SKM-1 (cell line): ENCODE results near the gene OVOL1.
A peak's percentile ranks its signal among the peaks of the same experiment; 100 is the strongest.

Experiments
- DNase-seq: peaks from one replicate; lab custom pipeline; 2025; ENCODE audit not compliant: unreplicated experiment; lab: John Stamatoyannopoulos, UW

OVOL1 gene

DNA sequence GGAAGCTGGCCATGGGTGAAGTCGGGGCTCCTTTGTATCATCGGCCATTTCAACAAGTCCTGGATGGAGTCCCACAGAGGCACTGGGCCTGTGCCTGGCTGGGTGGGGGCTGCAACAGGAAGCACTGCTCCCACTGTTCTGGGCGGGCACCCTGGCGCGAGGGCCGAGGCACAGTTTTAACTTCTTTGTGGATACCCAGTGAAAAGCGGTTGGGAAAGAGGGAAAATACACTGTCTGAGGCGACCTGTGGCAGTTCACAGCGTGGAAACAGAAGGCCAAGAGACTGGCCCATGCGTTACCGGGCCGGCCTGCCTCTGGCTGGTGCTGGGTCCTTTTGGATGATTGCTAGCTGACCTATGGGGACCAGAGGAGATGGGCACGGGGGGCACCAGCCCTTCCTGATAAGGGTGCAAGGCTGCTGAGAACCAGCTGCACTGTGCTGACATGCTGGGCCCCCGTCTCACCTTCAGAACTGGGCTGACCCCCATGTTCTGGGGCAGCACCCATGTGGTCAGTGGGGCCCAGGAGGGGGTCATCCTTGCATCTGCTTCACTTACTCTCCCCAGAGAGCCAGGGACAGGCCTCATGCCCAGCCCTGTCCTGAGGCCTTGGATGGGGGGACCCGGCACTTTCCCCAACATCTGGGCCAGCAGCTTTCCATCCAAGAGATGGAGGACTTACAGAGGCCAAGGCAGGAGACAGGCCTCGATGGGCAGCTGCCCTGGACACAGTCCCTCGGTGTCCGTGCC lies 4.2 kb downstream of the OVOL1 start:
- no peak for DNase-seq

DNA sequence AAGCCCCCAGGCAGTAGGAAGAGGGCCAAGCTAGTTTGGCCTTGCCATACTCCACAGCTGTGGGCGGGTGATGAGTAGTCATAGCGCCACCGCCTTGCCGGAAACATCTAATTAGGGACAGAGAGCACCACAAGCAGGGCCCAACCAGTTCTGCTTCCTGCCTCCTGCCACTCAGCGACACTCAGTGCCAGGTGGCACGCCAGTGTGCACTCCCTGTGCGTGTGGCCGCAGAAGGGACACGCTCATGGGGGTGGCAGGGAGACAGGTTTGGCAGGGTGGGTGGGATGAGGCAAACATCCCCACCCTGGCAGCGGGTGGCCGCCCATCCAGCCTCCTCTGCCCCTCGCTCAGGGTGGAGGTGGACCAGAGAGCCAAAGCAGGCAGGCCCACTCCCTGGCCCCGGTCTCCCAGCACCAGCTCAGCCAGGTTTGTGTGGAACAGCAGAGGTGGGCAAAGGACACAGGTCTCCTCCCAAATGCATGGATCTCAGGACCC lies 4.9 kb downstream of the OVOL1 start:
- DNase-seq = peak; percentile 28

DNA sequence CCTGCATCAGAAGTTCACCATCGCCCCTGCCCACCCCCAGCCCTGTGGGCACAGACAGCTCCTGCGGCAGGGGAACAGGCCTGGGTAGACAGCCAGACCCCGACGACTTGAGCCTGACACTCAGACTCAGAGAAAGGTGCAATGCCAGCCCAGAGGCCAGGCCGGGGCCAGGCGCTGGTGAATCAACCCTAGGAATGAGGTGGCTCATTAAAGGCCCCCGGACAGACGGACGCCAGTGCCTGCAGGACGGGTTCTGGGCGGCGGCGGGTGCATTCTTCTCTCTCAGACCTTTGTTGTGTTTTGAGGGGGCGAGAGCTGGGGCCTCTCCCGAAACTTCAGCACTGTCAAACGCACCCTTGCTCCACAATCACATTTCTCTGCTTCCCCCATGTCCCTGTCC lies 5.6 kb downstream of the OVOL1 start:
- no peak for DNase-seq

DNA sequence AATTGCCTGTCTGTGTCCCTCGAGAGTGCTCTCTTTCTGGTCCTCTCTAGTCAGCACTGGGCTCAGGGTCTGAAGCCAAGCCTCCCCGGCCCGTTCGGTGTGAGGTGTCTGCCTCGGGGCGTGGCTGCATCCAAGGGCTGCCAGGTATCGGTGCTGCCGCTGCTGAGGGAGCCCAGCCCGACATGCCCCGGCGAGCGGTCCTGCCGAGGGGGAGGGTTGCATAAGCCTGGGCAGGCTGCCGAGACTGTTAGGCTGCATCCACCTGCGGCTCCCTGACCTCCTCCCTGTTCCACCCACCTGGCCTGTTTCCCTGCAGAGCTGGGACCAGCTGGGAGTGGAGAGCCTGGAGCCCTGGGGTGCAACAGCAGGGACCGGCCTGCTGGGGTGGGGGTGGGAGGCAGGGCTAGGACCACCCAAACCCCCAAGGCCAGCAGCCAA lies 6.3 kb downstream of the OVOL1 start:
- DNase-seq = no peak

DNA sequence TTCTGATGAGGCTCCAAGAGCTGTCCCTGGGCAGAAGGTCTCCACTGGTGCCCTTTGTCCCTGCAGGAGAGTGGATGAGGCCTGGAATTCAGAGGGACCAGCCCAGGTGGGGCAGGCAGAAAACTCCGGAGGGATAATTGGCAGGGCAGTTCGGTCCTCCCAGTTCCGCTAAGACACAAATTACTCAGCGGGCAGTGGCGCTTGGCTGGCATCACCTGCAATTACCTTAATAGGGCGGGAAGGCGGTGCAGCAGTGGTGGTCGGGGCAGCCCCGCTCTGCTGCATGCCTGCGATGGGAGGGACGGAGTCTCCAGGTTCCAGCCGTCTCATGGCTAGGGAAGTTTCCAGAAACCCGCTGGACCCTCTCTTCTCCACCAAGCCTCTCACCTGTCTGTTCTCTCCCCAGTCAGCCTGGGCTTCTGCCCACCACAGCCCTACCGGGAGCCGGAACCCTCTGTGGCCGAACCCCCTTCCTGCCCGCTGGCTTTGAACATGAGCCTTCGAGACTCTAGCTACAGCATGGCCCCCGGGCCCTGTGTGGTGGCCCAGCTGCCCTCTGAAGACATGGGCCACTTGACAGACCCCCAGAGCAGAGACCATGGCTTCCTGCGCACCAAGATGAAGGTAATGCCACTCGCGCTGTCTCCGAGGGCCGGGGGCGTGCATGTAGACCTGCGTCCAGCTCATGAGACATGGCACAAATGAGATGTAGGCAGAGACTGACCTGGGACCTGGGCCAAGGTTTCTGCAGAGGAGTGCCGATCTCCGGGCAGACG lies 7.0 kb downstream of the OVOL1 start:
- DNase-seq = no peak

DNA sequence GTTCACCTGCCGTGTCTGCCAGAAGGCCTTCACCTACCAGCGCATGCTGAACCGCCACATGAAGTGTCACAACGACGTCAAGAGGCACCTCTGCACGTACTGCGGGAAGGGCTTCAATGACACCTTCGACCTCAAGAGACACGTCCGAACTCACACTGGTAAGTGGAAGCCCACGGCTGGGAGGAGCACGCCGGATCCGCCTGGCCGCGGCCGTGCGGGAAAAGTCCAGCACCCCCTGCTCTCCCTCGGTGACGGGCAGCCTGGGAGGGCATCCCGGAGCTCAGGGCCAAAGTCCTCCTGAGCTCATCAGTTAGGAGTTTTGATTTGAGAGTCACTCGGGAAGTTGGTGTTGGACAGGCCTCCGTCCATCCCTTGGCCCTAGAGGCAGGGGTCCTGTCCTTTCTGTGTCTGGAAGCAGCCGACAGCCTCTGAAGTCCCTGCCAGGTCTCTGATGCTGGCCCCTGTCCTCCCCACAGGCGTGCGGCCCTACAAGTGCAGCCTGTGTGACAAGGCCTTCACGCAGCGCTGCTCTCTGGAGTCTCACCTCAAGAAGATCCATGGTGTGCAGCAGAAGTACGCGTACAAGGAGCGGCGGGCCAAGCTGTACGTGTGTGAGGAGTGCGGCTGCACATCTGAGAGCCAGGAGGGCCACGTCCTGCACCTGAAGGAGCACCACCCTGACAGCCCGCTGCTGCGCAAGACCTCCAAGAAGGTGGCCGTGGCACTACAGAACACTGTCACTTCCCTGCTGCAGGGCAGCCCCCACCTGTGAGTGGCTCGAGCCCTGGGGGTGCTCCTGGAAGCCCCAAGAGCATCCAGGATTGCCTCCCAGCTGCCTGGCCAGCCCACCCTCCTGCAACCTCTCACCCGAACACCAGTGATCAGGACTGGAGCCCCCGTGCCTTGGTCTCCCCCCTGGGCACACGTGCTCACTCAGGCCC lies 8.0 kb downstream of the OVOL1 start:
- no peak for DNase-seq

DNA sequence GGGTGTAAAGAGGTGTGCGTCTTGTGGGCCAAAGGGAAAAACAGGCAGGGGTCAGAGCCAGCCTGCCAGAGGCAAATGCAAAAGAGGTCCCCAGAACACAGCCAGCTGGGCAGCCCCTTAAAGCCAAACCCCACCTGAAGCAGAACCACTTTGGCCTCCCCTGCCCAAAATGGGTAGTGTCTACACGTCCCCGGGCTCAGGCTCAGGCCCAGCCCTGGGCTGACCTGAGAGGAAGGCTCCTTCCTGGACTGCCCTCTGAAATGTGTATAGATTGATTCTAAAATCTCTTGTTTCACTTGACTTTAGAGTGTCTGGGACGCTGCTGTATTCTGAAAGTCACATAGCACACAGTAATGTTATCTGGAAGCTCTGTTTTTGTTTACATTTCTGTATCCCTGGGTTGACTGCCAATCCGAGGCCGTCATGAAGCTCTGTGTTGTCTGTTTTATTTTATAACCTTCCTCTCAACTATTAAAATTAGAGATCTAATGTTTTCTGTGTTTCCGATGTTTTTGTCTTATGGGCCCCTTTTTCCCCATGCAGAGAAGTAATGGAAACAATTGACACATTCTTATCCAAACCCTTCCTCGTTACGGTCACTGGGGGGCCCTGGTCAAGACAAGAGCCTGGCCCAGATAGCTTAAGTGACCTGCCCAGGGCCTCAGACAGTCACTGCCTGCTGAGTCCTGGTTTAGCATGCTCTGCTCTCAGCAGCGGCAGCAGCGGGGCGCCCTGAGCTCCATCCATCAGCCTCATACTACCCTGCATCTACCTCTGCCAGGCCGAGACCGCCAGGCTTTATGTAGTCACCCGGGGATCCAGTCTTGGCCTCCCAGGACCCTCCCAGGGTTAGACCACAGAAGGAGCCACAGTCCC lies 10.1 kb downstream of the OVOL1 start:
- DNase-seq = no peak

DNA sequence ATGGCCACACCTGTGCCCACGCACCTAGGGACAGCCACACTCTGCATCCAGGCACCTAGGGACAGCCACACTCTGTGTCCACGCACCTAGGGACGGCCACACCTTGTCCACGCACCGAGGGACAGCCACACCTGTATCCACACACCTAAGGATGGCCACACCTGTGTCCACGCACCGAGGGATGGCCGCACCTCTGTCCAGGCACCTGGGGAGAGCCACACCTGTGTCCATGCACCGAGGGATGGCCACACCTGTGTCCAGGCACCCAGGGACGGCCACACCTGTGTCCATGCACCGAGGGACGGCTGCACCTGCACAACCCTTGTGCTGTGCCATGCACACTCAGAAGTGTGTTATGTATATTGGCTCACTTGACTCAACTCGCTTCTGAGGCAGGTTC lies 10.8 kb downstream of the OVOL1 start:
- no peak for DNase-seq

DNA sequence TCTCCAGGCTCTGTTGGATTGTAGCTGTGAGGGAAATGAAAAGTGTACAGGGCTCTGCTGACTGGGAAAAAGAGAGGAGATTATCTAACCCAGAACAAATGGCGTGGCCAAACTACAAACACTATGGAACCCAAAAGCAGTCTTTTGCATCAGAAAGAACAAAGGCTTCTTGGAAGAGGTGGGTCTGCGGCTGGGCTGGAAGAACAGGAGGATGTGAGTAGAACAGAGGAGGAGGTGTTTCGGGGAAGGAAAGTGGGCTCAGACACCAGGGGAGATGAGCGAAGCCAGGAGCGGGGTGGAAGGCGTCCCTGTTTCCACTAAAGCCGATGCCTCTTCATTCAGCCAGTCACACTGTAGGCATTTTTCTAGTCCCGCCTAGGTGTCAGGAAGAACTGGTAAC lies 12.0 kb downstream of the OVOL1 start:
- no peak for DNase-seq

DNA sequence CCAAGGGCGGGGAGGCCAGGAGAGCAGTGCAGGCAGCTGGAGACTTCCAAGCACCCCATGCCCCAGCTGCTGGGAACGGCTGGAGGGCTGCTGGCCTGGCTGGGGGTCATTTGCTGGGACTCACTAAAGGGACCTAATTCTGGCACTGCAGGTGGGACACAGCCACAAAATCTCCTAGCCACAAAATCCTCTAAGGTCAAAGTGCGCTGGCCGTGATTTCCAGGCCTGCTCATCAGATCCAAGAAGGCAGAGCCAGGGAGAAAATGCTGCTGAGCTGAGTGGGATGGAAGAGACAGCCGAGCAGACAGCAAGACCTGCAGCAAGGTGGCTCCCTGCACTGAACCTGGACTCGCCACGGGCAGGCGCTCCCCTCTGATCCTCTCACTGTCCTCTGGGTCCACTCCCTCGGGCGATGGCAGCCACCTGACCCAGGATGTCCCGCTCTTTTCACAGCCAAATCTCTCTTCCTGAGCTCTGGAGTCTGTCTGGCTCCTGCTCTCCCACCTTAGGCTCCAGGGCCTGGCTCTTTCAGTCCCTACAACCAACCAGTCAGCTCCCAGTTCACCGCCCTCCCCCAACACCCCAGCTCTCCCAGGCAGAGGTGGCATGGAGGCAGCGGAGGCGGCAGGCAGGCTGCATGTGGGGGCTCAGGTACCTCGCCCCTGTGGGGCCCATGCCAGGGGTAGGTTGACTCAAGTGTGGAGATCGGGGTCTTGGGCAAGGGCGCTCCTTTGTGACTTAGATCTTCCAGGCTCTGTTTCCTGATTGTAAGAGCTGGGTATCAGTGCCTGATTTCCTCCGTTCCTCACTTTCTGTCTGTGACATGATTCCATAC lies 14.5 kb downstream of the OVOL1 start:
- DNase-seq = no peak

DNA sequence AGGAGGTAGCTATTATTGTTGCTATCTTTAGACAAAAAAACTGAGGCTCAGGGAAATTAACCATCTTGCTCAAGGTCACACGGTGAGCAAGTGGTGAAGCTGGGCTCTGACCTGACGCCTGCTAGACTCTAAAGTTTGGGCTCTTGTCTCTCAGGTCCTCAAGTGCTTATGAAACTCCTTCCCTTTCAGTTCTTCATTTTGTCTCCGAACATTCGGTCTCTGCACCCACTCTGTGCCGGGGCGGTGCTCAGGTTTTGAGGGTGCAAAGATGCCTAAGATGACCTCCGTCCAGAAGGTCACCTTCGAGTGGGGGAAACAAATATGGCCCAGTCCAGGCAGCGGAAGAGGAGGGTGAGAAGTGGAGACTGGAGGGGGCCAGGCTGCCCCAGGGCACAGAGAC lies 16.0 kb downstream of the OVOL1 start:
- no peak for DNase-seq

DNA sequence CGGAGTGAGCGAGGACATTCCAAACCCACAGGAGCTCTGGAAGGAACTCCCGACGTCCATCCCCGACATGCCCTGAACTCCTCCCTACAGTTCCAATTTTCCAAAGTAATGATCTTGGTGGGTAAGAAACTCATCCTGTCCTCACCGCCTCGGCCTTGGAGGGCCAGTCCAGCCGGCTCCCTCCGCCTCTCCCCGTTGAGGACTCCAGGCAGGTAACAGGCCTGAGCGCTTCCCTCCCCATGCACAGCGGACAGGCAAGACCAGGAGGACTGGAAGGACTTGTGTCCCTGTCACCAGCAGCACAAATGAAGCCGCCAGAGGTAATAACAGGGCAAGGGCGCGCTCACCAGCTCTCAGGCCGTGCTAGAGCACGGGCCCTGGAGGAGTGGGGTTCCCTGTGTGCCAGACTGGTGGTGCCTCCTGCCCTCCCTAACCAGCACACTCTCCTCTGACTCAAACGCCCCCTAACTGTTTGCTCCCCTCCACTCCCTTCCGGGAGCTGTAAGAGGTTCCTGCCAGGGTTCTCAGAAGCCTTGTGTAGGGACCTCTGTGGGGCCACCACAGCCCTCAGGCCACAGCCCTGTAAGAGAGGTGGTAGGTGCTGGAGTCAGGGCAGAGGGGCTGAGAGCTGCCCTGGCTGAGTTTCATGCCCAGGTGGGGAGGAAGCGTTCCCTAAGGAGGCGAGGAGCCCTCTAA lies 17.1 kb downstream of the OVOL1 start:
- DNase-seq = no peak

DNA sequence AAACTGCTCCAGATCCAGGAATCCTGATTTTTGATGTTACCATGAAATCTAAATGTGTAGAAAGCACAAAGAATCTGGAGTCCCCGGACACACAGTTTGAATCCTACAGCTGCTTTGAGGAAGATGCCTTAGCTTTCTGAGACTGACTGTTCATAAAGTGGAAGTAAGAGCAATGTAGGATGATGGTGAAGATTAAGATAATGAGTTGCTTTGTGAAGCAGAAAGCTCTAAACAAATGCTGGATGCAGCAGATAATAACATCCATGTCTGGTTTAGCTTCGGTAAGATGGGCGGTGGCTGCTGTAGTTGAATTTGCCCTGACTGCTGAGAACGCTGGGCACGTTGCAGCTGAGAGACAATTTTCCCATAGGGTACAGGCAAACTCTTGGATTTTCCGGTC lies 20.1 kb downstream of the OVOL1 start:
- no peak for DNase-seq

DNA sequence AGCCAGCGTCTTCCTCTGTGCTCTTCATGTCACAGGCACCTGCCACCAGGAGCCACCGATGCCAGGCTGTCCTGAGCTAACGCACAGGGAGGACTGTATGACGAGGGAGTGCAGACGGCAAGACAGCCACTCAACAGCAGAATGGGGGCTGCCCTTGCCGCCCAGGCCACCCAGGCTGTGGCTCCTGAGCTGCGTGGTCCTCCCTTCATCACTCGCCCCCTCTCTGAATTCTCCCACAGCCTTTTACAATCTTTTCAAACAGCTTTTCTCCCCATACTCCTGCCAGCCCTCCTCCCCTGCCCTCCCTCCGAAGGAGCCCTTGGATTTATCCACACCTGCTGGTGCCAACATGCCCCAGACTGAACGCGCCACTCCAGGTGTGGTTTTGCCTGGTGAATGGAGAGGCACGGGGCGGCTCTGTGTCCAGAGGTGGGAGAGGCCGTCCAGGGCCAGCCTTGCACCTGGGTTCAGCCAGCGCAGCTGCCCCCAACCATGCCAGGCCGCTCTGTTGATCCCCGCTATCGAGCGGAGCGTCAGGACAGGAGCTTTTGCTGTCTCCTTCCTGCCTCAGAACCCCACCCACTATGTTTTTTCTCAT lies 22.0 kb downstream of the OVOL1 start:
- no peak for DNase-seq

DNA sequence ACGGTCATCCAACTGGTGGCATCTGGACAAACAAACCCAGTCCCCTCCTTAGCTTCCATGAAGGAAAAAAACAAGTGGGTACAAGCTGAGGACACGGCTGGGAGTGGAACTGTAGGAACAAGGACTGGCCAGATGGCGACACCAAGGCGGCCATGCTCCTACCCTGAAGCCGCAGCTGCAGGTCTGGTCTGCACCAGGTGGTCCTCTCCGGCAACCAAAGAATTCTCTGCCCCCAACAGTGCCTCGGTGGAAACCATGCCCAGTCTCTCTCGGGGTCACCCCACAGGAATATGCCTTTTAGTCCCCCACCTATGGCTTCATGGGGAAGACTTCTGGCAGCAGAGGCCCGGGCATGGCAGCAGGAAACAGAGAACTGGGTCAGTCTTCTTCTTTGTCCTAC lies 22.6 kb downstream of the OVOL1 start:
- no peak for DNase-seq

DNA sequence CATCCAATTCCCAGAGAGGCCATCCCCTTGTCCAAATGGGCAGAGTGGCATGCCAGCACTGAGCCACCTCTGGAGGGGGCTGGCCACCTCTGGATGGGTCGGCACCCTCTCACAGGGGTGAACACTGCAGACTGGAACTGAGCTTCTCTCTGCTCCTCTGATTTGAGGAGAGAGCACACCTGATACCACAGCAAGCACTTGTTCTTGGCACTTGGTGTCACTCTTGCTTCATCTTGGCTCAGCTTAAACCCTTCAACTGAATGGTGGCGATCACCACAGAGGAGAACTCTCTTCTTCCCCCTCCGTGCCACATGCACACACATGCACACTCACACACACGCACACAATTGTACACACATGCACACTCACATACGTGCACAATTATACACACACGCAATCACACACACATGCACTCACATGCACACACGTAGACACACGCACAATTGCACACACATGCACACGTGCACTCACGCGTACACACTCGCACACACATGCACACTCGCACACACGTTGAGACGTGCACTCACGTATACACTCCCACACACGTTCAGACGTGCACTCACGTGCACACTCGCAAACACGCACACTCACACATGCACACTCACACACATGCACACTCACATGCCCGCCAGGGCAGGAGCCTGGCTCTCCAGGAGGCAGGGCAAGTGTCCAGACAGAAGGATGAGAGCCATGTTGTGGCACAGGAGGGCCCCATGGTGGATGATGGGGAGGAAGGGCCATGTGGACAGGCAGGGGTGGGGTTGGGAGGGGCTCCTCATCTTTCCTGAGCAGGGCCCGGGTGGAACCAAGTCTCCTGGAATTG lies 23.4 kb downstream of the OVOL1 start:
- DNase-seq = no peak

DNA sequence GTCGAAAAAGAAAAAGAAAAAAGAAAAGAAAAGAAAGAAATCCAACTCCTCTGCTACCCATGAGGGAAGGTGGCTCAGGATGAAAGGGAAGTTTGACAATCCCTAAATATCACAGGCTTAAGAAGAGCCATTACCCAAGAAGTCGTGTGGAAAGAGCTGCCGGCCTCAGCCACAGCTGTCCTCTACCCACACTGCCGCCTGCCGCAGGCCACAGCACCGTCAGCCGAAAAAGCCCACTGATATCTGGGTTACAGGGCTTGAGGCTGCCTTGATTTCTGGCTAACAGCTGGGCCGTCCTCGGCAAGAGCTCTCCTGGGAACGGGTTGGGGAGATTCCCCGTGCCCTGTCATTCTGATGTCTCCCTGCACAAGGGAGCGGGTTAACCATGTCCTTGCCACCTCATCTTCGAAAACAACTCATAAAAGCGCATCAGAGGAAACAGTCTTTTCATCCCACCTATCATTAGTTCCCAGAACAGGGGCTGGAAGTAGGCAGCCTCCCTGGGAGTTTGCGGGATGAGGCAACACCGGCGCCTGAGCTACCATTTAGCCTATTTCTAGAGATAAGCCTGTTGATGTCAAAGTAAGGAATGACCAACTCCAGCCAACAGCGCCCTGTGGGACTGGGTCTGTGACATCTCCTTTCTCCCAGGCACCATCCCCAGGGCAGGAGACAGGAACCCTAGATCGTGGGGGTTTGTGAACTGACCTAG lies 25.1 kb downstream of the OVOL1 start:
- DNase-seq = no peak
